K562 (cell line): ENCODE measurements around the gene MYL12A. TPM values are rescaled to one million over a fixed set of nuclear protein-coding genes. Genes with fewer than 3 reads are reported as not detected.
A peak's percentile ranks its signal among the peaks of the same experiment; 100 is the strongest.

ENCODE experiments used
- PBX2 ChIP-seq, 2 experiments: IDR thresholded peaks in 1 of 2; conservative IDR thresholded peaks in 1 of 2; 2 replicates each; pipeline ENCODE4 v1.6.1; 2016; ENCODE audit warnings: low read depth in 2 of 2, mild to moderate bottlenecking in 1 of 2, missing compliant biosample characterization in 1 of 2, missing genetic modification characterization in 1 of 2, moderate library complexity in 1 of 2
- RBM14 ChIP-seq: fragments of 200-400 bp; formaldehyde crosslinking; IDR thresholded peaks from 2 replicates; pipeline ENCODE4 v1.6.1; 2018; ENCODE audit warnings: low read depth, mild to moderate bottlenecking, low read length, moderate library complexity, borderline replicate concordance; ENCODE audit not compliant: insufficient read depth
- polyA plus RNA-seq, 8 experiments: library from polyadenylated mRNA; depleted of rRNA in 4 of 8; stranded (reverse) in 5 of 8; unstranded in 3 of 8; fragments of >200 nt; fragmentation: Nextera tagmentation in 2 of 8; fragmentation: Illumina TruSeq in 1 of 8; extraction: Ambion mirVana in 2 of 8; extraction: Trizol in 1 of 8; gene quantifications; 2 replicates each; pipeline versions ENCODE4 v1.2.1 to v1.2.3, GENCODE V29; 2011 to 2014; ENCODE audit warnings: inconsistent platforms in 1 of 8, missing spikeins in 1 of 8
- total RNA-seq, 7 experiments: library from RNA; depleted of rRNA in 6 of 7; stranded (reverse); fragments of >200 nt in 6 of 7; fragmentation: Illumina TruSeq in 2 of 7; extraction: Trizol in 2 of 7; gene quantifications; 2 replicates each; pipeline versions ENCODE4 v1.2.1 to v1.2.3, GENCODE V29; 2011 to 2021; ENCODE audit warnings: low replicate concordance in 1 of 7
- TF ChIP-seq, protein P1 (sequence below), 2 experiments: fragments of 450-650 bp in 1 of 2; sonication (generic) in 1 of 2; formaldehyde crosslinking in 1 of 2; IDR thresholded peaks in 1 of 2; conservative IDR thresholded peaks in 1 of 2; 2 replicates each; pipeline versions ENCODE4 v1.6.1 to v1.8.1; 2016 to 2023; ENCODE audit warnings: mild to moderate bottlenecking in 2 of 2, moderate library complexity in 2 of 2, inconsistent platforms in 1 of 2, missing genetic modification reagents in 1 of 2
- TF ChIP-seq, protein P2 (sequence below): fragments of 450-650 bp; IDR thresholded peaks from 2 replicates; pipeline ENCODE4 v1.6.1; 2017; ENCODE audit warnings: antibody characterized with exemption, mild to moderate bottlenecking
- TF ChIP-seq, protein P3 (sequence below): sonication (generic); formaldehyde crosslinking; IDR thresholded peaks from 2 replicates; pipeline ENCODE4 v1.8.0; 2023; ENCODE audit warnings: mild to moderate bottlenecking, missing genetic modification reagents

The MYL12A gene
- total and polyA plus RNA-seq, 9 of the 15 experiments (the other 6 are each of a cell fraction or from before 2014, with no cell fraction given): 308 to 1,031 (median 559) TPM

GRCh38 chr18:3297025-3297984 lies 49.7 kb downstream of the MYL12A start (continued):
- TF ChIP-seq, protein P1, sequence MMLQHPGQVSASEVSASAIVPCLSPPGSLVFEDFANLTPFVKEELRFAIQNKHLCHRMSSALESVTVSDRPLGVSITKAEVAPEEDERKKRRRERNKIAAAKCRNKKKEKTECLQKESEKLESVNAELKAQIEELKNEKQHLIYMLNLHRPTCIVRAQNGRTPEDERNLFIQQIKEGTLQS (IDR thresholded peaks at IDR 0.05): peak; percentile 84
- TF ChIP-seq, protein P1 (CRISPR knock-in tag; conservative IDR thresholded peaks at IDR 0.05): no peak
- TF ChIP-seq PBX2 (CRISPR knock-in tag; IDR thresholded peaks at IDR 0.05; ENCODE audit: low read depth) (no peak), PBX2 (tag; conservative IDR thresholded peaks at IDR 0.05; ENCODE audit: low read depth) (no peak), RBM14 (no peak)
- TF ChIP-seq, protein P2, sequence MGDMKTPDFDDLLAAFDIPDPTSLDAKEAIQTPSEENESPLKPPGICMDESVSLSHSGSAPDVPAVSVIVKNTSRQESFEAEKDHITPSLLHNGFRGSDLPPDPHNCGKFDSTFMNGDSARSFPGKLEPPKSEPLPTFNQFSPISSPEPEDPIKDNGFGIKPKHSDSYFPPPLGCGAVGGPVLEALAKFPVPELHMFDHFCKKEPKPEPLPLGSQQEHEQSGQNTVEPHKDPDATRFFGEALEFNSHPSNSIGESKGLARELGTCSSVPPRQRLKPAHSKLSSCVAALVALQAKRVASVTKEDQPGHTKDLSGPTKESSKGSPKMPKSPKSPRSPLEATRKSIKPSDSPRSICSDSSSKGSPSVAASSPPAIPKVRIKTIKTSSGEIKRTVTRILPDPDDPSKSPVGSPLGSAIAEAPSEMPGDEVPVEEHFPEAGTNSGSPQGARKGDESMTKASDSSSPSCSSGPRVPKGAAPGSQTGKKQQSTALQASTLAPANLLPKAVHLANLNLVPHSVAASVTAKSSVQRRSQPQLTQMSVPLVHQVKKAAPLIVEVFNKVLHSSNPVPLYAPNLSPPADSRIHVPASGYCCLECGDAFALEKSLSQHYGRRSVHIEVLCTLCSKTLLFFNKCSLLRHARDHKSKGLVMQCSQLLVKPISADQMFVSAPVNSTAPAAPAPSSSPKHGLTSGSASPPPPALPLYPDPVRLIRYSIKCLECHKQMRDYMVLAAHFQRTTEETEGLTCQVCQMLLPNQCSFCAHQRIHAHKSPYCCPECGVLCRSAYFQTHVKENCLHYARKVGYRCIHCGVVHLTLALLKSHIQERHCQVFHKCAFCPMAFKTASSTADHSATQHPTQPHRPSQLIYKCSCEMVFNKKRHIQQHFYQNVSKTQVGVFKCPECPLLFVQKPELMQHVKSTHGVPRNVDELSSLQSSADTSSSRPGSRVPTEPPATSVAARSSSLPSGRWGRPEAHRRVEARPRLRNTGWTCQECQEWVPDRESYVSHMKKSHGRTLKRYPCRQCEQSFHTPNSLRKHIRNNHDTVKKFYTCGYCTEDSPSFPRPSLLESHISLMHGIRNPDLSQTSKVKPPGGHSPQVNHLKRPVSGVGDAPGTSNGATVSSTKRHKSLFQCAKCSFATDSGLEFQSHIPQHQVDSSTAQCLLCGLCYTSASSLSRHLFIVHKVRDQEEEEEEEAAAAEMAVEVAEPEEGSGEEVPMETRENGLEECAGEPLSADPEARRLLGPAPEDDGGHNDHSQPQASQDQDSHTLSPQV: peak; percentile 26; the same call in 1 of the 2 replicates
- TF ChIP-seq, protein P3, sequence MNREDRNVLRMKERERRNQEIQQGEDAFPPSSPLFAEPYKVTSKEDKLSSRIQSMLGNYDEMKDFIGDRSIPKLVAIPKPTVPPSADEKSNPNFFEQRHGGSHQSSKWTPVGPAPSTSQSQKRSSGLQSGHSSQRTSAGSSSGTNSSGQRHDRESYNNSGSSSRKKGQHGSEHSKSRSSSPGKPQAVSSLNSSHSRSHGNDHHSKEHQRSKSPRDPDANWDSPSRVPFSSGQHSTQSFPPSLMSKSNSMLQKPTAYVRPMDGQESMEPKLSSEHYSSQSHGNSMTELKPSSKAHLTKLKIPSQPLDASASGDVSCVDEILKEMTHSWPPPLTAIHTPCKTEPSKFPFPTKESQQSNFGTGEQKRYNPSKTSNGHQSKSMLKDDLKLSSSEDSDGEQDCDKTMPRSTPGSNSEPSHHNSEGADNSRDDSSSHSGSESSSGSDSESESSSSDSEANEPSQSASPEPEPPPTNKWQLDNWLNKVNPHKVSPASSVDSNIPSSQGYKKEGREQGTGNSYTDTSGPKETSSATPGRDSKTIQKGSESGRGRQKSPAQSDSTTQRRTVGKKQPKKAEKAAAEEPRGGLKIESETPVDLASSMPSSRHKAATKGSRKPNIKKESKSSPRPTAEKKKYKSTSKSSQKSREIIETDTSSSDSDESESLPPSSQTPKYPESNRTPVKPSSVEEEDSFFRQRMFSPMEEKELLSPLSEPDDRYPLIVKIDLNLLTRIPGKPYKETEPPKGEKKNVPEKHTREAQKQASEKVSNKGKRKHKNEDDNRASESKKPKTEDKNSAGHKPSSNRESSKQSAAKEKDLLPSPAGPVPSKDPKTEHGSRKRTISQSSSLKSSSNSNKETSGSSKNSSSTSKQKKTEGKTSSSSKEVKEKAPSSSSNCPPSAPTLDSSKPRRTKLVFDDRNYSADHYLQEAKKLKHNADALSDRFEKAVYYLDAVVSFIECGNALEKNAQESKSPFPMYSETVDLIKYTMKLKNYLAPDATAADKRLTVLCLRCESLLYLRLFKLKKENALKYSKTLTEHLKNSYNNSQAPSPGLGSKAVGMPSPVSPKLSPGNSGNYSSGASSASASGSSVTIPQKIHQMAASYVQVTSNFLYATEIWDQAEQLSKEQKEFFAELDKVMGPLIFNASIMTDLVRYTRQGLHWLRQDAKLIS (CRISPR knock-in tag): no peak
